Activated B cell treated with CpG ODN at 0.5 μM for 24 hours (primary cell): Measurements from ENCODE around the gene PSMB10. TPM values are rescaled to one million over a fixed set of nuclear protein-coding genes. Genes with fewer than 3 reads are reported as not detected.

Source experiments
- ATAC-seq: fragments of 200-7000 bp; cut with Tn5 transposase; one replicate; pipeline ENCODE4 v1.10.0; 2021; ENCODE audit warnings: low read depth, mild to moderate bottlenecking, moderate library complexity
- CTCF ChIA-PET: fragments of 350-600 bp; sonication (Branson Sonifier 250); formaldehyde crosslinking; loops from one replicate; lab custom pipeline; 2021; ENCODE audit warnings: antibody characterized with exemption; lab: Charles Lee
- POLR2A ChIA-PET: fragments of 350-600 bp; sonication (Branson Sonifier 250); formaldehyde crosslinking; loops from one replicate; lab custom pipeline; 2021; ENCODE audit warnings: antibody characterized with exemption; lab: Charles Lee
- DNase-seq: peaks from one replicate; pipeline ENCODE4 v3.0.0; 2022
- H3K27ac Mint-ChIP-seq: one replicate; pipeline ENCODE4 v1.8.0; 2020; ENCODE audit warnings: mixed read lengths
- H3K27me3 Mint-ChIP-seq: one replicate; pipeline ENCODE4 v1.8.0; 2021; ENCODE audit warnings: mixed read lengths
- H3K36me3 Mint-ChIP-seq: one replicate; pipeline ENCODE4 v1.8.0; 2021; ENCODE audit warnings: low read depth, mixed read lengths
- H3K4me1 Mint-ChIP-seq: one replicate; pipeline ENCODE4 v1.8.0; 2021; ENCODE audit warnings: mixed read lengths
- H3K4me3 Mint-ChIP-seq: one replicate; pipeline ENCODE4 v1.8.0; 2020; ENCODE audit warnings: mild to moderate bottlenecking, mixed read lengths
- H3K9me3 Mint-ChIP-seq: one replicate; pipeline ENCODE4 v1.8.0; 2020; ENCODE audit warnings: mixed read lengths
- CTCF ChIP-seq: fragments of 200-600 bp; IDR thresholded peaks from one replicate; pipeline ENCODE4 v1.8.0; 2022; ENCODE audit warnings: antibody characterized with exemption, mild to moderate bottlenecking
- intact Hi-C: fragments of 100-400 bp; cut with micrococcal nuclease; formaldehyde crosslinking; loops from one replicate; pipeline ENCODE4 v1.15.1; 2024
- total RNA-seq: library from RNA; stranded (reverse); gene quantifications from 2 replicates; pipeline ENCODE4 v1.2.3, GENCODE V29; 2022

The PSMB10 gene
- total RNA-seq, 1 donor from 2014 or later, result 202 TPM

DNA sequence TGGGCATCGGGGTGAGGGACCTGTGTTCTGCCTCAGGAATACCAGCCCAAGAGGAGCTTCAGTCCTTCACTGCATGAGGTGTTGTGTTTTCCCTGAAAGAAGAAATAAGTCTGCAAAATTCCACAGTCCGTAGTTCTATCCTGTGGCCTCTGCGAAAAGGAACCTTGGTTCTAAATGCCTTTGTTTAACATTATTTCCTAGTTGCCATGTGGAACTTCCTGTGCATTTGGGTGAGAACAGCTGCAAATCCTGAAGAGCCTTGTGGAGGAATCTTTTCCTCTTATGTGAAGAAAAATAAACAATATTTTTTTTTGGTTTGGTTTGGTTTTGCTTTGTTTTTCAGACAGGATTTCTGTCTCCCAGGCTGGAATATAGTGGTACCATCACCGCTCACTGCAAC lies 33.8 kb downstream of the PSMB10 start:
- ChIA-PET POLR2A (no interaction called here), CTCF (interaction anchor here (0.7 kb wide), 1 partner anchor 19 kb away, joined by 3 read pairs; no protein-coding TSS in a partner anchor)
- Mint-ChIP-seq H3K9me3 (no peaks in the 10 kb centered on the region), H3K4me3 (no peak overlapping the region), H3K36me3 (peaks cover 25% of the 10 kb centered on the region), H3K4me1 (no peaks in the 10 kb centered on the region), H3K27ac (no peak overlapping the region), H3K27me3 (no peaks in the 10 kb centered on the region)
- intact Hi-C loops, result no loop called here
- no peak for TF ChIP-seq CTCF
- DNase-seq, result no peak
- ATAC-seq, result no peak

GRCh38 chr16:67901734-67902133 lies 34.9 kb downstream of the PSMB10 start:
- POLR2A ChIA-PET, result interaction anchor here (0.7 kb wide), 1 partner anchor 113 kb away, joined by 4 read pairs; no protein-coding TSS in a partner anchor
- CTCF ChIA-PET, result interaction anchor here (1.0 kb wide), 1 partner anchor 18 kb away, joined by 3 read pairs; no protein-coding TSS in a partner anchor

GRCh38 chr16:67897231-67897630 lies 39.4 kb downstream of the PSMB10 start:
- ATAC-seq (no peak), DNase-seq (no peak)
- Mint-ChIP-seq H3K36me3 (peaks cover 14% of the 10 kb centered on the region), H3K27me3 (no peaks in the 10 kb centered on the region), H3K9me3 (no peaks in the 10 kb centered on the region), H3K27ac (no peak overlapping the region), H3K4me1 (peaks cover 31% of the 10 kb centered on the region), H3K4me3 (no peak overlapping the region)
- ChIA-PET CTCF (interaction anchor here (0.8 to 1.1 kb wide), 3 partner anchors 13 to 38 kb away, joined by 3 read pairs; no protein-coding TSS in a partner anchor), POLR2A (interaction anchor here (0.9 kb wide), 1 partner anchor 13 kb away, joined by 3 read pairs; no protein-coding TSS in a partner anchor)
- no peak for TF ChIP-seq CTCF
- intact Hi-C loops, result no loop called here

More at GRCh38 chr16:67901734-67902133, 34.9 kb downstream of the PSMB10 start:
- Mint-ChIP-seq H3K36me3 (peaks cover 26% of the 10 kb centered on the region), H3K27me3 (no peaks in the 10 kb centered on the region), H3K4me1 (peaks cover 7% of the 10 kb centered on the region), H3K27ac (no peak overlapping the region), H3K4me3 (no peak overlapping the region), H3K9me3 (no peaks in the 10 kb centered on the region)
- ATAC-seq (no peak), DNase-seq (no peak)
- TF ChIP-seq CTCF, result no peak
- intact Hi-C loops, result no loop called here

GRCh38 chr16:67893743-67894399 lies 42.8 kb downstream of the PSMB10 start:
- no peaks in the 10 kb centered on the region for H3K9me3 Mint-ChIP-seq
- ATAC-seq, result no peak
- H3K4me1 Mint-ChIP-seq, result peaks cover 31% of the 10 kb centered on the region
- intact Hi-C loops, result loop anchor here (1.0 to 2.0 kb wide), 8 partner anchors 21 to 191 kb away; partner anchors contain the start of genes DDX28, DUS2, EDC4 and NFATC3
- peak overlapping the region; percentile 94 for H3K4me3 Mint-ChIP-seq
- no peak for TF ChIP-seq CTCF
- peak overlapping the region; percentile 86 for H3K27ac Mint-ChIP-seq
- no peak for DNase-seq
- peaks cover 8% of the 10 kb centered on the region for H3K36me3 Mint-ChIP-seq
- H3K27me3 Mint-ChIP-seq, result no peaks in the 10 kb centered on the region
- POLR2A ChIA-PET, result interaction anchor here (0.5 to 1.9 kb wide), 4 partner anchors 32 to 327 kb away, joined by 3 to 15 read pairs (median 4); partner anchors contain the start of genes DDX28, DUS2 and PSMB10
- CTCF ChIA-PET, result interaction anchor here (1.4 kb wide), 1 partner anchor 77 kb away, joined by 3 read pairs; no protein-coding TSS in a partner anchor
